Effector CD4-positive, alpha-beta T cell (primary cell): ENCODE measurements around the gene C11orf58.

Source experiments
- DNase-seq: peaks from one replicate; pipeline ENCODE4 v3.0.0-alpha.2; 2020

The C11orf58 gene

GRCh38 chr11:16805938-16806337, 67.5 kb downstream of the C11orf58 start:
- DNase-seq: no peak

- no peak for DNase-seq
Measured at GRCh38 chr11:16806791-16807190, 68.3 kb downstream of the C11orf58 start.

- no peak for DNase-seq
Measured at GRCh38 chr11:16807306-16807705, 68.9 kb downstream of the C11orf58 start.
